ENCODE data around the gene LGALS16. TPM values are rescaled to one million over a fixed set of nuclear protein-coding genes. Genes with fewer than 3 reads are reported as not detected.

The LGALS16 gene
- total and polyA plus RNA-seq, 10 of the 15 experiments (the other 5 are each of a cell fraction or from before 2014, with no cell fraction given): not detected

- DNase-seq (ENCODE audit: low read depth, low spot score) (no peak), ATAC-seq (no peak), FAIRE-seq (no peak)
- Histone ChIP-seq H3K9ac (ENCODE audit: control insufficient read depth, insufficient read depth, low read length) (no peak overlapping the region), H3K27ac (ENCODE audit: control insufficient read depth, insufficient read depth) (no peak overlapping the region), H3K36me3 (ENCODE audit: control insufficient read depth in 2 of 2, insufficient read depth in 2 of 2, low read length in 1 of 2) (no peaks in the 10 kb centered on the region), H3K4me2 (ENCODE audit: control insufficient read depth, insufficient read depth) (no peak overlapping the region), H3K27me3 (replicated peaks in 1 of 2; ENCODE audit: control insufficient read depth in 2 of 2, insufficient read depth in 2 of 2, low read length in 1 of 2) (peaks cover 0 to 1% of the 10 kb centered on the region in 2 experiments; a peak in 2 of 4 replicates), H3K9me3 (replicated peaks; ENCODE audit: control insufficient read depth, insufficient read depth, low read length) (no peaks in the 10 kb centered on the region), H3K79me2 (ENCODE audit: control insufficient read depth, insufficient read depth, low read length) (no peaks in the 10 kb centered on the region), H4K20me1 (ENCODE audit: control insufficient read depth, insufficient read depth) (no peaks in the 10 kb centered on the region), H3K4me1 (ENCODE audit: control insufficient read depth, insufficient read depth, low read length) (no peaks in the 10 kb centered on the region), H2AFZ (ENCODE audit: control insufficient read depth, low read depth, low read length) (no peak overlapping the region), H3K4me3 (no peak overlapping the region)
- no peak for TF ChIP-seq ZBTB33 (IDR thresholded peaks at IDR 0.05)
- TF ChIP-seq REST (IDR thresholded peaks at IDR 0.05; ENCODE audit: low read depth, low read length): peak; percentile 22; the same call in 1 of the 2 replicates
- 0% methylated on average over 3 of the region's 3 CpGs for WGBS (ENCODE audit: insufficient coverage, insufficient replicate concordance, low lambda C conversion rate, missing lambda C conversion rate)
- ChIA-PET POLR2A (no interaction called here), CTCF (interaction anchor here (0.6 kb wide), 1 partner anchor 11 kb away, joined by 3 read pairs; no protein-coding TSS in a partner anchor), SMC1A (ENCODE audit: uncharacterized antibody, unreplicated experiment) (no interaction called here), RAD21 (ENCODE audit: unreplicated experiment) (no interaction called here)
- in situ Hi-C loops (cut with MboI) (no loop called here), intact Hi-C loops (cut with micrococcal nuclease; ENCODE audit: unreplicated experiment) (no loop called here)
- BruUV-seq (replicated peaks): no TSS peak
Observed at GRCh38 chr19:39647918-39648317, 7.8 kb upstream of the LGALS16 start.

Data from GM12878 (cell line).